Endothelial cell of umbilical vein (primary cell): ENCODE results near the gene RND3. TPM values are rescaled to one million over a fixed set of nuclear protein-coding genes. Genes with fewer than 3 reads are reported as not detected.

Experiments used
- BruUV-seq: library from RNA; stranded (reverse); fragments of 400-500 nt; replicated peaks from 2 replicates; lab custom pipeline; 2021; lab: Mats Ljungman, UMichigan
- CTCF ChIA-PET: fragments of 300-600, 350-600 bp; sonication (Branson Sonifier 250); formaldehyde crosslinking; loops from one replicate; lab custom pipeline; 2021; ENCODE audit warnings: antibody characterized with exemption, inconsistent platforms; lab: Charles Lee
- POLR2A ChIA-PET: fragments of 300-600, 350-600 bp; sonication (Branson Sonifier 250); formaldehyde crosslinking; loops from one replicate; lab custom pipeline; 2021; ENCODE audit warnings: antibody characterized with exemption, inconsistent platforms; lab: Charles Lee
- DNase-seq: peaks from one replicate; pipeline ENCODE4 v3.0.0-alpha.2; 2011; ENCODE audit warnings: low read depth, low spot score
- FAIRE-seq: peaks from 2 replicates; lab custom pipeline; 2011; peaks lifted over from hg19 to GRCh38; lab: Jason Lieb, UNC
- H2AFZ ChIP-seq: 2 replicates; pipeline ENCODE4 v1.6.0; 2012; ENCODE audit warnings: low read depth, low read length, control low read depth, inconsistent platforms
- H3K27ac ChIP-seq: 2 replicates; pipeline ENCODE4 v1.5.1; 2011; ENCODE audit warnings: low read depth, mild to moderate bottlenecking, control low read depth, low read length, moderate library complexity; ENCODE audit not compliant: insufficient read depth
- H3K27me3 ChIP-seq, 2 experiments: 2 replicates each; pipeline versions ENCODE4 v1.6.0 to v1.6.1; 2011; ENCODE audit warnings: low read length in 2 of 2, mixed read lengths in 1 of 2; ENCODE audit not compliant: control insufficient read depth in 2 of 2, insufficient read depth in 2 of 2
- H3K36me3 ChIP-seq, 2 experiments: 2 replicates in 1 of 2; 3 replicates in 1 of 2; pipeline ENCODE4 v1.5.1; 2011; ENCODE audit warnings: low read length in 2 of 2, mild to moderate bottlenecking in 1 of 2, moderate library complexity in 1 of 2; ENCODE audit not compliant: control insufficient read depth in 2 of 2, insufficient read depth in 2 of 2; ENCODE audit errors: extremely low read depth in 1 of 2
- H3K4me1 ChIP-seq: 3 replicates; pipeline ENCODE4 v1.5.1; 2011; ENCODE audit warnings: mild to moderate bottlenecking, low read length; ENCODE audit not compliant: control insufficient read depth, insufficient read depth; ENCODE audit errors: extremely low read depth
- H3K4me2 ChIP-seq: 2 replicates; pipeline ENCODE4 v1.6.1; 2011; ENCODE audit warnings: low read length, control low read depth, mixed read lengths; ENCODE audit not compliant: insufficient read depth
- H3K4me3 ChIP-seq, 3 experiments: fragments of 200-600 bp in 1 of 3; sonication (generic), shearing (Covaris generic) in 1 of 3; replicated peaks in 1 of 3; 2 replicates each; pipeline ENCODE4 v1.5.1; 2011 to 2016; ENCODE audit warnings: control low read depth in 3 of 3, low read length in 3 of 3, mild to moderate bottlenecking in 2 of 3, inconsistent platforms in 1 of 3, low read depth in 1 of 3, moderate library complexity in 1 of 3; ENCODE audit not compliant: insufficient read depth in 1 of 3
- H3K79me2 ChIP-seq: 2 replicates; pipeline ENCODE4 v1.6.0; 2012; ENCODE audit warnings: low read length, inconsistent platforms; ENCODE audit not compliant: control insufficient read depth, insufficient read depth
- H3K9ac ChIP-seq: replicated peaks from 2 replicates; pipeline ENCODE3; 2011; ENCODE audit warnings: low read length, control low read depth; ENCODE audit not compliant: insufficient read depth; ENCODE audit errors: extremely low read depth
- H3K9me1 ChIP-seq: replicated peaks from 3 replicates; pipeline ENCODE4 v1.6.0; 2011; ENCODE audit warnings: mild to moderate bottlenecking, low read length; ENCODE audit not compliant: control insufficient read depth, insufficient read depth; ENCODE audit errors: extremely low read depth
- H3K9me3 ChIP-seq: replicated peaks from 2 replicates; pipeline ENCODE4 v1.5.1; 2012; ENCODE audit warnings: low read length, inconsistent platforms; ENCODE audit not compliant: control insufficient read depth, insufficient read depth
- H4K20me1 ChIP-seq: replicated peaks from 2 replicates; pipeline ENCODE3; 2011; ENCODE audit warnings: mild to moderate bottlenecking, low read length; ENCODE audit not compliant: control insufficient read depth, insufficient read depth; ENCODE audit errors: extremely low read depth
- EZH2 ChIP-seq: IDR thresholded peaks from 2 replicates; pipeline ENCODE4 v1.6.1; 2012; ENCODE audit warnings: borderline replicate concordance, low read depth, mild to moderate bottlenecking, moderate library complexity, low read length, inconsistent platforms; ENCODE audit not compliant: severe bottlenecking
- GATA2 ChIP-seq: IDR thresholded peaks from 2 replicates; pipeline ENCODE4 v1.7.0; 2011; ENCODE audit warnings: low read depth, mild to moderate bottlenecking, moderate library complexity, mixed read lengths, low read length; ENCODE audit not compliant: insufficient read length, insufficient read depth
- MYC ChIP-seq: IDR thresholded peaks from one replicate; pipeline ENCODE4 v1.6.1; 2011; ENCODE audit warnings: mild to moderate bottlenecking, low read depth, low read length
- POLR2A ChIP-seq: IDR thresholded peaks from 2 replicates; pipeline ENCODE4 v1.6.1; 2012; ENCODE audit warnings: low read depth, mild to moderate bottlenecking, control low read depth, low read length
- POLR2AphosphoS5 ChIP-seq: IDR thresholded peaks from 2 replicates; pipeline ENCODE4 v1.6.1; 2012; ENCODE audit warnings: low read depth, mild to moderate bottlenecking, control low read depth, low read length, moderate library complexity; ENCODE audit not compliant: insufficient read depth
- dilution Hi-C: fragments of 300-500 bp; cut with MboI; formaldehyde crosslinking; loops from one replicate; pipeline ENCODE4 v1.15.0; 2019; ENCODE audit warnings: low sequenced_read_pairs; ENCODE audit not compliant: extremely low pct_ligation_motif_present
- intact Hi-C: fragments of 100-400 bp; cut with micrococcal nuclease; formaldehyde crosslinking; loops from one replicate; pipeline ENCODE4 v1.10.0; 2022
- polyA plus RNA-seq, 4 experiments: library from polyadenylated mRNA; depleted of rRNA in 3 of 4; stranded (reverse) in 3 of 4; unstranded in 1 of 4; fragments of >200 nt; gene quantifications; 2 replicates each; pipeline versions ENCODE4 v1.2.1 to v1.2.3, GENCODE V29; 2011 to 2012; ENCODE audit warnings: missing spikeins in 1 of 4
- total RNA-seq: library from RNA; stranded (reverse); gene quantifications from 2 replicates; pipeline ENCODE4 v1.2.3, GENCODE V29; 2021
- TF ChIP-seq, protein P1 (sequence below): IDR thresholded peaks from 2 replicates; pipeline ENCODE4 v1.6.1; 2011; ENCODE audit not compliant: insufficient read depth, insufficient read length
- TF ChIP-seq, protein P2 (sequence below), 2 donors: IDR thresholded peaks; 1 replicate in 1 of 2; 2 replicates in 1 of 2; pipeline ENCODE4 v1.5.1; 2011; ENCODE audit warnings: low read length in 2 of 2, mild to moderate bottlenecking in 2 of 2, moderate library complexity in 2 of 2, control low read depth in 1 of 2, inconsistent platforms in 1 of 2, low read depth in 1 of 2; ENCODE audit not compliant: insufficient read depth in 1 of 2; ENCODE audit errors: extremely low read depth in 1 of 2

RND3 gene
- total and polyA plus RNA-seq, 2 donors (not counting 3 experiments of a cell fraction or from before 2014, with no cell fraction given), result 53.3 to 158 TPM

DNA sequence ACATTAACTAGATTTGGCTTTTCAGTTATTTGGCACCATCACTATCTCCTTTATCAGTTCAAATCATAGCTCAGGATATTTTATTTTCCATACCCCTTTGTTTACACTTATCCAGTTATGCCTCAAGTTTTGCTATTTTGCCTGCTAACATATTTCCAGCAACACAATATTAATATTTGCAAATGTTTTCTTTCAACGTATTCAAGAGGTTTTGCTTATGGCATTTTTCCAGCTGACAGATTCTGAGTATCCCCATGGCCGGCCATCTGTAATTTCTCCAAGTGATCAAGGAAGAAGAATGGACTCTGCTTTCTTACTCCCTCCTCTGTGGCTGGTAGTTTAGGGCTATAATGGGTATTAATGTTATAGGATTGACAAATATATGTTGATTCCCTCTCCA is 49.4 kb downstream of the RND3 start:
- Histone ChIP-seq H3K79me2 (no peaks in the 10 kb centered on the region), H3K9me1 (no peaks in the 10 kb centered on the region), H3K4me2 (no peak overlapping the region), H3K4me3 (no peak overlapping the region), H3K9me3 (no peaks in the 10 kb centered on the region), H3K27me3 (no peaks in the 10 kb centered on the region), H2AFZ (no peak overlapping the region), H4K20me1 (no peaks in the 10 kb centered on the region), H3K36me3 (no peaks in the 10 kb centered on the region), H3K9ac (no peak overlapping the region), H3K4me1 (no peaks in the 10 kb centered on the region), H3K27ac (no peak overlapping the region)
- intact Hi-C loops (no loop called here), dilution Hi-C loops (no loop called here)
- POLR2A ChIA-PET, result no interaction called here
- DNase-seq, result no peak
- no TSS peak for BruUV-seq
- CTCF ChIA-PET, result no interaction called here
- TF ChIP-seq, protein P1, sequence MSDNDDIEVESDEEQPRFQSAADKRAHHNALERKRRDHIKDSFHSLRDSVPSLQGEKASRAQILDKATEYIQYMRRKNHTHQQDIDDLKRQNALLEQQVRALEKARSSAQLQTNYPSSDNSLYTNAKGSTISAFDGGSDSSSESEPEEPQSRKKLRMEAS, result no peak
- TF ChIP-seq EZH2 (no peak), POLR2AphosphoS5 (no peak), GATA2 (no peak), POLR2A (no peak), MYC (no peak)
- TF ChIP-seq, protein P2, sequence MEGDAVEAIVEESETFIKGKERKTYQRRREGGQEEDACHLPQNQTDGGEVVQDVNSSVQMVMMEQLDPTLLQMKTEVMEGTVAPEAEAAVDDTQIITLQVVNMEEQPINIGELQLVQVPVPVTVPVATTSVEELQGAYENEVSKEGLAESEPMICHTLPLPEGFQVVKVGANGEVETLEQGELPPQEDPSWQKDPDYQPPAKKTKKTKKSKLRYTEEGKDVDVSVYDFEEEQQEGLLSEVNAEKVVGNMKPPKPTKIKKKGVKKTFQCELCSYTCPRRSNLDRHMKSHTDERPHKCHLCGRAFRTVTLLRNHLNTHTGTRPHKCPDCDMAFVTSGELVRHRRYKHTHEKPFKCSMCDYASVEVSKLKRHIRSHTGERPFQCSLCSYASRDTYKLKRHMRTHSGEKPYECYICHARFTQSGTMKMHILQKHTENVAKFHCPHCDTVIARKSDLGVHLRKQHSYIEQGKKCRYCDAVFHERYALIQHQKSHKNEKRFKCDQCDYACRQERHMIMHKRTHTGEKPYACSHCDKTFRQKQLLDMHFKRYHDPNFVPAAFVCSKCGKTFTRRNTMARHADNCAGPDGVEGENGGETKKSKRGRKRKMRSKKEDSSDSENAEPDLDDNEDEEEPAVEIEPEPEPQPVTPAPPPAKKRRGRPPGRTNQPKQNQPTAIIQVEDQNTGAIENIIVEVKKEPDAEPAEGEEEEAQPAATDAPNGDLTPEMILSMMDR (IDR thresholded peaks at IDR 0.05; ENCODE audit: extremely low read depth in 1 of 2, insufficient read depth in 1 of 2, low read depth in 1 of 2, low read length in 2 of 2), result no peak
- FAIRE-seq, result no peak
